NT2/D1 (cell line): ENCODE measurements around the gene MBP.
"Not testable (repeated sequence)": the region's sequence is repeated elsewhere in the genome, so short reads cannot be mapped to it uniquely, and the experiment has no call there.

ENCODE experiments used
- DNase-seq: peaks from one replicate; pipeline ENCODE4 v3.0.0-alpha.2; 2011; ENCODE audit warnings: low read depth, low spot score
- H3K27me3 ChIP-seq: 2 replicates; pipeline ENCODE4 v1.6.0; 2011; ENCODE audit warnings: mild to moderate bottlenecking; ENCODE audit not compliant: insufficient read length, insufficient read depth
- H3K36me3 ChIP-seq: 2 replicates; pipeline ENCODE4 v1.6.1; 2011; ENCODE audit warnings: mild to moderate bottlenecking, low read length, mixed read lengths; ENCODE audit not compliant: insufficient read depth, insufficient read length
- H3K4me1 ChIP-seq: 2 replicates; pipeline ENCODE4 v1.5.1; 2011; ENCODE audit not compliant: insufficient read depth, insufficient read length
- H3K4me3 ChIP-seq: 2 replicates; pipeline ENCODE4 v1.5.1; 2011; ENCODE audit warnings: low read depth; ENCODE audit not compliant: insufficient read length
- H3K9ac ChIP-seq: 2 replicates; pipeline ENCODE4 v1.6.0; 2011; ENCODE audit warnings: low read depth; ENCODE audit not compliant: insufficient read length
- H3K9me3 ChIP-seq: 2 replicates; pipeline ENCODE4 v1.5.1; 2011; ENCODE audit warnings: mild to moderate bottlenecking, low read length; ENCODE audit not compliant: insufficient read depth
- SUZ12 ChIP-seq: IDR thresholded peaks from 2 replicates; pipeline ENCODE4 v1.6.1; 2011; ENCODE audit not compliant: insufficient read length, insufficient read depth; ENCODE audit errors: extremely low read depth
- YY1 ChIP-seq: IDR thresholded peaks from 2 replicates; pipeline ENCODE4 v1.6.1; 2011; ENCODE audit not compliant: insufficient read length, insufficient read depth
- ZNF274 ChIP-seq: IDR thresholded peaks from 2 replicates; pipeline ENCODE4 v1.6.1; 2011; ENCODE audit warnings: mild to moderate bottlenecking, low read depth, low read length

Gene MBP

DNA sequence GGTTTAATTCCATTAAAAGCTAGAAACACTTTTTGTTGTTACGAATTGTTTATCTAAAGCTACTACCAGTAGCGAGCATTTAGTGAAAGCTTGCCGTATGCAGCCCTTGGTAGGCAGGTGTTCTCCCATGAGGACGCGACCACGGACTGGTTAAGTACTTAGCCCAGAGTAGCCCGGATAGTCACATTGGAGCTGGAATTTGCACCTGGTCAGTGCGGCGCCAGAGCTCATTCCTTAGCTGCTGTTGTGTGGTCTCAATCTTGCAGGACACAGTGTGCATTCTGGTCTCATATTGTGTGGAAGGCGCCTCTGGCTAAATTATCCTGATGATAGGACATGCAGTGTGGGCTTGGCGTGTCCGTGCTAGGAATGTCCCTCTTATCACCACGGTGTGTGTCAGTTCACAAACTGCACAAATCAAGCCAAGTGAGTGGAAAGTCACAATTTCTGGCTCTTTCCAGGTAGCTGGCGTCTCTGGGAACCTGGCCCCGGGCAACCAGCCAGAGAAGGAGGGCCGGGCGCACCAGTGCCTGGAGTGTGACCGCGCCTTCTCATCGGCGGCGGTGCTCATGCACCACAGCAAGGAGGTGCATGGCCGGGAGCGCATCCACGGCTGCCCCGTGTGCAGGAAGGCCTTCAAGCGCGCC lies 176.9 kb downstream of the MBP start:
- Histone ChIP-seq H3K4me1 (no peaks in the 10 kb centered on the region), H3K9ac (no peak overlapping the region), H3K9me3 (no peaks in the 10 kb centered on the region), H3K27me3 (no peaks in the 10 kb centered on the region), H3K4me3 (no peak overlapping the region), H3K36me3 (peaks cover 52% of the 10 kb centered on the region)
- TF ChIP-seq SUZ12 (no peak), ZNF274 (no peak), YY1 (no peak)
- no peak for DNase-seq

GRCh38 chr18:76953583-76954233 lies 178.9 kb downstream of the MBP start:
- Histone ChIP-seq H3K9ac (no peak overlapping the region), H3K4me3 (no peak overlapping the region), H3K27me3 (no peaks in the 10 kb centered on the region), H3K4me1 (no peaks in the 10 kb centered on the region), H3K9me3 (no peaks in the 10 kb centered on the region), H3K36me3 (peaks cover 37% of the 10 kb centered on the region)
- DNase-seq, result no peak
- TF ChIP-seq YY1, result no peak
- TF ChIP-seq ZNF274, result no peak
- TF ChIP-seq SUZ12, result no peak

GRCh38 chr18:76953156-76953555 lies 179.4 kb downstream of the MBP start:
- Histone ChIP-seq H3K9ac (no peak overlapping the region), H3K27me3 (no peaks in the 10 kb centered on the region), H3K9me3 (no peaks in the 10 kb centered on the region), H3K36me3 (peaks cover 38% of the 10 kb centered on the region), H3K4me1 (no peaks in the 10 kb centered on the region), H3K4me3 (no peak overlapping the region)
- TF ChIP-seq ZNF274 (no peak), SUZ12 (no peak), YY1 (no peak)
- no peak for DNase-seq

DNA sequence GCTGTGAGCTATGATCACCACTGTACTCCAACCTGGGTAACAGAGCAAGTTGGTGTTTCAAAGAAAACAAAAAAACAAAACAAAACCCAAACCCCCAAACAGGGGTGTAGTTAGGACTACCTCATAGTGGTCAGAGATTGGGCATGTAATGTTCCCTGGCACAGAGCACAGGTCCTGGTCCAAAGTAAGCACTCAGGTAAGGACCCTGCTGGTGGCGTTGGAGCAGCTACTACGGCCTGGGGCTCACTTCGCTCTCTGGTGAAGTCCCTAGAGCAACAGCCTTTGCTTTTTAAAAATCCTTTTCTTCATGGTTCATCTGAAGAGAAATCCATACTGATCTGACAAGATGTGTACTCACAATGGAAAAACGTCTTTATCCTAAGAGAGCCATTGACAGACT lies 179.8 kb downstream of the MBP start:
- H3K9ac ChIP-seq, result no peak overlapping the region
- DNase-seq, result no peak
- no peaks in the 10 kb centered on the region for H3K27me3 ChIP-seq
- H3K4me1 ChIP-seq, result no peaks in the 10 kb centered on the region
- no peak overlapping the region for H3K4me3 ChIP-seq
- peaks cover 34% of the 10 kb centered on the region for H3K36me3 ChIP-seq
- no peaks in the 10 kb centered on the region for H3K9me3 ChIP-seq
- TF ChIP-seq SUZ12, result no peak
- no peak for TF ChIP-seq ZNF274
- no peak for TF ChIP-seq YY1

GRCh38 chr18:76951456-76952247 lies 180.9 kb downstream of the MBP start:
- H3K9ac ChIP-seq, result no peak overlapping the region
- TF ChIP-seq ZNF274, result no peak
- TF ChIP-seq YY1, result no peak
- no peak for TF ChIP-seq SUZ12
- DNase-seq, result no peak
- H3K4me1 ChIP-seq, result no peaks in the 10 kb centered on the region
- H3K27me3 ChIP-seq, result no peaks in the 10 kb centered on the region
- H3K36me3 ChIP-seq, result peaks cover 32% of the 10 kb centered on the region
- H3K4me3 ChIP-seq, result no peak overlapping the region
- H3K9me3 ChIP-seq, result no peaks in the 10 kb centered on the region

DNA sequence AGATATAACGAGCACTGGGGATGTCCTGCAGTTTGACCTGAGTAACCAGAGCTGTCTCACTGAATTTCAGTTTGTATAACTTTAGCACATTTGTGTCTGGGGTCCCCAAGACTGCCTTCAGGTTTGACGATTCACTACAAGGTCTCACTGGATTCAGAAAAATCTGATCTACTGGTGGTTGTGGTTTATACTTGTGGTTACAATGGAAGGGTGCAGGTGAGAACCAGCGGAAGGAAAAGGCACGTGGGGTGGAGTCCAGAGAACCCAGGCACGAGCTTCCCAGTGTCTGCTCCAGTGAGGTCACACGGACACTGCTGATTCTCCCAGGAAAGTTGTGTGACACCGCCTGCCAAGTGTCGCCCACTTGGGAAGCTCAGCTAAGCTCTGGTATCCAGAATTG lies 184.2 kb downstream of the MBP start:
- TF ChIP-seq YY1 (no peak), ZNF274 (no peak), SUZ12 (no peak)
- Histone ChIP-seq H3K4me3 (no peak overlapping the region), H3K4me1 (no peaks in the 10 kb centered on the region), H3K36me3 (peaks cover 23% of the 10 kb centered on the region), H3K27me3 (no peaks in the 10 kb centered on the region), H3K9me3 (no peaks in the 10 kb centered on the region), H3K9ac (no peak overlapping the region)
- DNase-seq, result no peak

GRCh38 chr18:76944346-76944745 lies 188.2 kb downstream of the MBP start:
- not testable (repeated sequence) for H3K9me3 ChIP-seq, H3K4me3 ChIP-seq
- H3K36me3 ChIP-seq, result peaks cover 22% of the 10 kb centered on the region

More at GRCh38 chr18:76944346-76944745, 188.2 kb downstream of the MBP start:
- H3K27me3 ChIP-seq, H3K4me1 ChIP-seq, DNase-seq, H3K9ac ChIP-seq: not testable (repeated sequence)
